ENCODE measurements around the gene SFTA2.
A peak's percentile ranks its signal among the peaks of the same experiment; 100 is the strongest.
"Not testable (repeated sequence)": the region's sequence is repeated elsewhere in the genome, so short reads cannot be mapped to it uniquely, and the experiment has no call there.

Gene SFTA2

GRCh38 chr6:30940361-30940986 lies 8.5 kb upstream of the SFTA2 start, which contains the start of gene MUCL3:
Gene MUCL3 (plus strand): TSS chr6:30940973. CDS start chr6:30941000, 27 bp downstream.
- DNase-seq: no peak

DNA sequence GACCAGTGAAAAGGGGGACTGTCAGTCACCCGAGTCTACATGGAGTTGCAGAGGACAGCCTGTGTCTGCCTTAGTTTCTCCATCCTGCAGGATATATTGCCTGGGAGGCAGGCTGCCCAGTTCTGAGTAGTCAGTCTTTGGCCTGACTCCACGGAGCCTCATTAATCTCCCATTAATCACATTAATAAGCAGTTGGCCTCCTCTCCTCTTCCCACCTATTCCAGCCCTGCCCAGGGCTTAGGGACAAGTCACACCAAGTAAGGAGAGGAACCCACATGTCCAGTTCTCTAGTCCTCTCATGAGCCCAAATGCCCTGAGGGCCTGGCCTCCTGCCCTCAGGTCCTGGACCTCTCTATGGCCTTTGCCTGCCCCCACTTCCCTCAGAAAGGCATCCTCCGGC lies 7.5 kb upstream of the SFTA2 start:
- no peak for DNase-seq

GRCh38 chr6:30938730-30939129 lies 6.8 kb upstream of the SFTA2 start:
- no peak for DNase-seq

DNA sequence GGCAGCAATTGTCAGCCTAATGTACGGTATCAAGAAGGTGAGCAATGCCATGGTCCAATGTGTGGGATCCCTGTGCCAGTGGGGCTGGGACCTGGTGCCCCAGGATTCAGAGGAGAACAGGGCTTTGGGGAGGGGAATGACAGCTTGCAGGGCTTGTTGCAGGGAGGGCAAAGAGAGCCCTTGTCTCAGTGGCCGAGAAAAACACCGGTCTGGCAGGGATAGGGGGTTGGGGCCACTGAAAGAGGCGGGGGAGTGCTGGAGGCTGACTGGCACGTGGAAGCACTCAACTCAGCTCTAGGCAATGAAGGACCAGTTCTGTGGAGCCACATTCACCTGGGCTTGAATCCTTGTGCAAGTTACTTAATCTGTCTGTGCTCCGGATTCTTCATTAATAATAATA lies 5.3 kb upstream of the SFTA2 start:
- DNase-seq: no peak

- DNase-seq: no peak
Measured at GRCh38 chr6:30935018-30935417, 3.0 kb upstream of the SFTA2 start.

DNA sequence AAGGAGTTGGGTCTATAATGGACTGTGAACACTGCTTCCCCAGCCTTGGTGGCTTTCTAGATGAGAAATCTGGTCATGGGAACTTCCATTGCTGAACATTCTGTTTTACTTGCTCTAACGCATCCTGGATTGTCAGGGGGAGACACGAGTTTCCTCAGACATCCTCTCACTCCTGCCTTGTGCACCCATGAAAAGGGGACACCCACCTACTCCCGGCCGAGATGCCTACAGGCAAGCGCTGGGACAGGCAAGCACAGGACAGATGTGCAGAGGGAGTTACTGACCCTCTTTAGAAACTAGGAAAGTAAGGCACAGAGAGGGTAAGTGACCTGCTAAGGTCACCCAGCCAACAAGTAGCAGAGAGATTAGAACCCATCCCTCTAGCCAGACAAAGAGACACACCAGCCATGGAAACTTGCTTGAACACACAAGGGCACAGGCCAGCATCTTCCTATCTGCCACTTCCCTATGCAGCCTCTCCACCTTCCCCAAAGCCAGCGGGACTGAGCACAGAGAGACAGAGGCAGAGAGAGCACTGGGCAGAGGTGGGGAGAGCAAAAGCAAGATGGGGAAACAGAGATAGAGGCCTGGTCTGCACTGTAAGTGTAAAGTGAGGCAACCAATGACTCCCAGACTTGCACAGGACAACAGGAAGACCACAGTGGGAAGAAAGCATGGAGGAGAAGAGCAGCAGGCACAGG lies 845 bp upstream of the SFTA2 start:
- DNase-seq: no peak

- no peak for DNase-seq
Measured at GRCh38 chr6:30931272-30931671, 698 bp downstream of the SFTA2 start.

- no peak for DNase-seq
Measured at GRCh38 chr6:30930506-30930905, 1.5 kb downstream of the SFTA2 start.

DNA sequence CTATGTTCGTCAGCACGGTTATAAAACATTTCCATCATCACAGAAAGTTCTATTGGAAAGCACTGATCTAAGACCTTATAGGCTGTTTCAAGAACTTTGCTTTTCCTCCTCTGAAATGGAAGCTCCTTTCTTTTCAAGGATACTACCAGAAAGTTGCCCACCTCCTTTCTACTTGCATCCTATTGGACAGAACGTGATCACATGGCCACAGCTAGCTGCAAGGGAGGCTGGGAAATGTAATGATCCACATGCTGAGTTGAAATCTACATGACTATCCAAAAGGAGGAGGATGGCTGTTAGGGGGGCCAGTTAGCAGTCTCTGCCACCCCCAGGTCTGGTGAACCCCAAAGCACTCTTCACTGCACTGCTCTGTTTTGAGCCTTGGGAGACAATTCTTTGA lies 3.3 kb downstream of the SFTA2 start:
- DNase-seq: no peak

DNA sequence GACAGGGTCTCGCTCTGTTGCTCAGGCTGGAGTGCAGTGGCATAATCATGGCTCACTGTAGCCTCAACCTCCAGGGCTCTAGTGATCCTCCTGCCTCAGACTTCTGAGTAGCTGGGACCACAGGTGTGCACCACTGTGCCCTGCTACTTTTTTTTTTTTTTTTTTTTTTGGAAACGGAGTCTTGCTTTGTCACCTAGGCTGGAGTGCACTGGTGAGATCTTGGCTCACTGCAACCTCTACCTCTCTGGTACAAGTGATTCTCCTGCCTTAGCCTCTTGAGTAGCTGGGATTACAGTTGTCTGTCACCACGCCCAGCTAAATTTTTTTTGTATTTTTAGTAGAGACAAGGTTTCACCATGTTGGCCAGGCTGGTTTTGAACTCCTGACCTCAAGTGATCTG lies 4.9 kb downstream of the SFTA2 start:
- DNase-seq: not testable (repeated sequence)

- no peak for DNase-seq
Measured at GRCh38 chr6:30926644-30927043, 5.3 kb downstream of the SFTA2 start.

GRCh38 chr6:30924040-30924627 lies 7.8 kb downstream of the SFTA2 start:
- DNase-seq: not testable (repeated sequence)

DNA sequence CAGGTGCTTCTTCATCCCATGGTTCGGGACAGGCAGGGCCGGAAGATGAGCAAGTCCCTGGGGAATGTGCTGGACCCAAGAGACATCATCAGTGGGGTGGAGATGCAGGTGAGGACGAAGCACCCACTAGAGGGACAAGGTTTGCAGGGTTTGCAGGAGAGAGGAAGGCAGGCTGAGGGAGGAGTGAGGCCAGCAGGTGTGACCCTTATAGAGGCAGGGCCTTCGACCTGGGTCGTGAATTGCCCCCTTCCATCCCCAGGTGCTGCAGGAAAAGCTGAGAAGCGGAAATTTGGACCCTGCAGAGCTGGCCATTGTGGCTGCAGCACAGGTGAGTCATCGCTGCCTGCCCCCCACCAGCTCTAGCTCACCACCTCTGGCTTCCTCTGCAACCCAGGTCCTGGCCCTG lies 9.5 kb downstream of the SFTA2 start:
- peak; percentile 61 for DNase-seq

GRCh38 chr6:30918670-30919069 lies 13.3 kb downstream of the SFTA2 start:
- DNase-seq: no peak

GRCh38 chr6:30917487-30917886 lies 14.5 kb downstream of the SFTA2 start:
- no peak for DNase-seq

- no peak for DNase-seq
Measured at GRCh38 chr6:30917041-30917440, 14.9 kb downstream of the SFTA2 start.

DNA sequence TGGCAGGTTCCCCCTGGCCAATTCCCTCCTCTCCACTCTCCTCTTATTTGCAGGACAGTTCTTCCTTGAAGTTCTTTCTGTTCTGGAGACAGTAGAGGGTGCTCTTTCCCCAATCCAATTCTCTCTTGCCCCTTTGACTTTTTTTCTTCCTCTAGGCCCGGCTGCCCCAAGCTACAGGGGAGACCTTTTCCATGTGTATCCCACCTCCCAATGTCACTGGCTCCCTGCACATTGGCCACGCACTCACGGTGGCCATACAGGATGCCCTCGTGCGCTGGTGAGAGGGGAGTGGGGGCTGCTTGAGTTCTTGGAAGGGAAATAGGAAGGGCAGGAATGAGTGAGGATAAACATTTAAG lies 16.4 kb downstream of the SFTA2 start:
- peak; percentile 89 for DNase-seq

DNA sequence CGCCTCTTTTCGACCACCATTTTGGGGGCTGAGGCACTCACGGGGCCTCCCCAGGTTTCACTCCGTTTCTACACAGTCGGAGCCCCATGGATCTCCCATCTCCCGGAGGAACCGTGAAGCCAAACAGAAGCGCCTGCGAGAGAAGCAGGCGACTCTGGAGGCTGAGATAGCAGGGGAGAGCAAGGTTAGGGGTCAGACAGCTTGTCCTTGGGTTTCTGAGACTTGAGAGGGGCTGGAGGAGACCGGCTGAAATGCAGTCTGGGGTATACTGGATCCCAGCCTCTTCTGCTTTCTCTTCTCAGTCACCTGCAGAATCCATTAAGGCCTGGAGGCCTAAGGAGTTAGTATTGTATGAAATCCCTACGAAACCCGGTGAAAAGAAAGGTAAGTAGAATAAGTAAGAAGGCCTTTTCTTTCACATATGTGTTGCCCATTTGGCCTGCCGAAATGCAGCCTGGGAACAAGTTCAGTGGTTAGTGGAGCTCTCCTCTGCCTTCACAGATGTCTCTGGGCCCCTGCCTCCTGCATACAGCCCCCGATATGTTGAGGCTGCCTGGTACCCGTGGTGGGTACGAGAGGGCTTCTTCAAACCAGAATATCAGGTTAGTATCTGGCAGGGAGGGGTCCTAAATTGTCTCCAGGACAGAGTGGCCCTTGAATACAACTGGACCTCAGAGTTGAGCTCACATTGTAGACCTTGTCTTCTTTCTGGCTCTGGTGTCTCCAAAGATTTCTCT lies 16.9 kb downstream of the SFTA2 start:
- DNase-seq: no peak

GRCh38 chr6:30914076-30914853 lies 17.7 kb downstream of the SFTA2 start, which contains the start of gene VARS2:
Gene VARS2 (plus strand): TSS chr6:30914238. CDS start chr6:30914837, 599 bp downstream.
- DNase-seq: peak; percentile 98

GRCh38 chr6:30913721-30914075 lies 18.3 kb downstream of the SFTA2 start:
- DNase-seq: peak; percentile 53

DNA sequence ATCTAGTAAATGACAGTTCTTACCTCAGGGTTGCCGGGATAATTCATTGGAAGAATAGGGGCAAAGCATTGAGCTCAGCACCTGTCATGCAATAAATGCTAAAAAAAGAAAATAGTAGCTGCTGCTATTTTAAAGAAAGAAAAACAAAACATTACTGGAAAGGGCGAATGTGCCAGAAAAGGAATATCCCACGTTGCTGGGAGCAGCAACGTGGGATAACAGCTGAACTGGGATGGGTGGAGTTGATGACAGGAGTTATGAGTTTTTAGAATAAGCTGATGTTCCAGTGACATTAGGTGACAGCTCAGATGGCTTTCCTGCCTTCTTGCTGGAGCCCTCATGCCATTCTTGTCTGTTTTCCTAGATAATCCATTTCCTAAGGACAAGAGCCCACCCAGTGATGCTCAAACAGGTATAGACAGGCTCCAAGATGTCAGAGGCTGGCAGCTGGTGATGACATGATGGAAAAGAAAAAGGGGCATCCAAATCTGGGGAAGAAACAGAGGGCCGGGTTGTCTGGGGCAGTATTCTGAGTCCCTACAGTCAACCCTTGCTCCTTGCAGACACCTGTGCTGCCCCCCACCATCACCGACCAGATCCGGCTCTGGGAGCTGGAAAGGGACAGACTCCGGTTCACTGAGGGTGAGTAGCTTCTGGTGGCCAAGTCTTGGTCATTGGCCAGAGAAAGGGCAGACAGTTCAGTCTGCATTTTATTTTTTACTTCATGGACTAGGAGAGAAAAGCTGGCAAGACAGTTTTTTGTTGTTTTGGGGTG lies 19.0 kb downstream of the SFTA2 start:
- DNase-seq: no peak

DNA sequence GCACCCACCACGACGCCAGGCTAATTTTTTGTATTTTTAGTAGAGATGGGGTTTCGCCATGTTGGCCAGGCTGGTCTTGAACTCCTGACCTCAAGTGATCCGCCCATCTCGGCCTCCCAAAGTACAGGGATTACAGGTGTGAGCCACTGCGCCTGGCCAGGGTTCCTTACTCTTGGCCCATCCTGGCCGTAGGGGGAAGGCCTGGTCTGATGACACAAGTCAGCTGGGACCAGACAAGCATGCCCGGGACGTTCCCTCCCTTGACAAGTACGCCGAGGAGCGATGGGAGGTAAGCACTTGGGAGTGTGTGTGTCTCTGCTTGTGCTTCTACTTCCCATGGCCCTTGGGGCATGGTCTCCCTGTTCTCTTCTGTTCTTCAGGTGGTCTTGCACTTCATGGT lies 21.5 kb downstream of the SFTA2 start:
- not testable (repeated sequence) for DNase-seq

All from 8988T (cell line).